ENCODE data around the gene ROR1. TPM values are rescaled to one million over a fixed set of nuclear protein-coding genes. Genes with fewer than 3 reads are reported as not detected.

ROR1 gene
- total RNA-seq, 1 experiment from 2014 or later = 56.3 TPM

DNA sequence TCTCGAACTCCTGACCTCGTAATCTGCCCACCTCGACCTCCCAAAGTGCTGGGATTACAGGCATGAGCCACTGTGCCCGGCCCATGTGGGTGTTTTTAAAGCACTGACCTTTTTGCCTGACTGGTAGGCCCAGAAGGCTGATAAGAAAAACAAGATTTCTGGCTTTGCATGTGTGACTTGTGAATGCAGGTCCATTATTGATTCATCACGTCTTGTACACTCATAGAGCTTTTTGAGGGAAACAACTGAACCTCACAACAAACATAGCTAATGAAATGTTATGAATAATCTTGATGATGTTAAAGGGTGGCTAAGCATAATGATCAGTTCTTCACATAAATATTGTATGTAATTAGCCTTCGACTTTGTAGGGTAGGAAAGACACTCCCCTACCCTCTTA, 288.7 kb downstream of the ROR1 start:
- ChIA-PET CTCF (no interaction called here), POLR2A (no interaction called here)
- ATAC-seq = no peak
- H3K27ac Mint-ChIP-seq = no peak overlapping the region
- H3K4me3 Mint-ChIP-seq = no peak overlapping the region
- no peak for TF ChIP-seq GRHL2 (CRISPR knock-in tag; IDR thresholded peaks at IDR 0.05; ENCODE audit: insufficient replicate concordance, severe bottlenecking)
- TF ChIP-seq, protein P1, sequence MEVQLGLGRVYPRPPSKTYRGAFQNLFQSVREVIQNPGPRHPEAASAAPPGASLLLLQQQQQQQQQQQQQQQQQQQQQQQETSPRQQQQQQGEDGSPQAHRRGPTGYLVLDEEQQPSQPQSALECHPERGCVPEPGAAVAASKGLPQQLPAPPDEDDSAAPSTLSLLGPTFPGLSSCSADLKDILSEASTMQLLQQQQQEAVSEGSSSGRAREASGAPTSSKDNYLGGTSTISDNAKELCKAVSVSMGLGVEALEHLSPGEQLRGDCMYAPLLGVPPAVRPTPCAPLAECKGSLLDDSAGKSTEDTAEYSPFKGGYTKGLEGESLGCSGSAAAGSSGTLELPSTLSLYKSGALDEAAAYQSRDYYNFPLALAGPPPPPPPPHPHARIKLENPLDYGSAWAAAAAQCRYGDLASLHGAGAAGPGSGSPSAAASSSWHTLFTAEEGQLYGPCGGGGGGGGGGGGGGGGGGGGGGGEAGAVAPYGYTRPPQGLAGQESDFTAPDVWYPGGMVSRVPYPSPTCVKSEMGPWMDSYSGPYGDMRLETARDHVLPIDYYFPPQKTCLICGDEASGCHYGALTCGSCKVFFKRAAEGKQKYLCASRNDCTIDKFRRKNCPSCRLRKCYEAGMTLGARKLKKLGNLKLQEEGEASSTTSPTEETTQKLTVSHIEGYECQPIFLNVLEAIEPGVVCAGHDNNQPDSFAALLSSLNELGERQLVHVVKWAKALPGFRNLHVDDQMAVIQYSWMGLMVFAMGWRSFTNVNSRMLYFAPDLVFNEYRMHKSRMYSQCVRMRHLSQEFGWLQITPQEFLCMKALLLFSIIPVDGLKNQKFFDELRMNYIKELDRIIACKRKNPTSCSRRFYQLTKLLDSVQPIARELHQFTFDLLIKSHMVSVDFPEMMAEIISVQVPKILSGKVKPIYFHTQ (CRISPR knock-in tag; IDR thresholded peaks at IDR 0.05) = no peak
- TF ChIP-seq ATF3 (CRISPR knock-in tag; conservative IDR thresholded peaks at IDR 0.05) = no peak
- TF ChIP-seq ESRRA (CRISPR knock-in tag; IDR thresholded peaks at IDR 0.05; ENCODE audit: borderline replicate concordance) = no peak
- no peak for TF ChIP-seq NFYB (CRISPR knock-in tag; conservative IDR thresholded peaks at IDR 0.05; ENCODE audit: low read depth)
- H3K36me3 Mint-ChIP-seq = peaks cover 7% of the 10 kb centered on the region; the same call in 1 of the 2 replicates
- no peaks in the 10 kb centered on the region for H3K9me3 Mint-ChIP-seq
- peaks cover 25% of the 10 kb centered on the region for H3K4me1 Mint-ChIP-seq
- H3K27me3 Mint-ChIP-seq (ENCODE audit: low read depth) = peaks cover 43% of the 10 kb centered on the region
- no peak for DNase-seq (ENCODE audit: low spot score)

DNA sequence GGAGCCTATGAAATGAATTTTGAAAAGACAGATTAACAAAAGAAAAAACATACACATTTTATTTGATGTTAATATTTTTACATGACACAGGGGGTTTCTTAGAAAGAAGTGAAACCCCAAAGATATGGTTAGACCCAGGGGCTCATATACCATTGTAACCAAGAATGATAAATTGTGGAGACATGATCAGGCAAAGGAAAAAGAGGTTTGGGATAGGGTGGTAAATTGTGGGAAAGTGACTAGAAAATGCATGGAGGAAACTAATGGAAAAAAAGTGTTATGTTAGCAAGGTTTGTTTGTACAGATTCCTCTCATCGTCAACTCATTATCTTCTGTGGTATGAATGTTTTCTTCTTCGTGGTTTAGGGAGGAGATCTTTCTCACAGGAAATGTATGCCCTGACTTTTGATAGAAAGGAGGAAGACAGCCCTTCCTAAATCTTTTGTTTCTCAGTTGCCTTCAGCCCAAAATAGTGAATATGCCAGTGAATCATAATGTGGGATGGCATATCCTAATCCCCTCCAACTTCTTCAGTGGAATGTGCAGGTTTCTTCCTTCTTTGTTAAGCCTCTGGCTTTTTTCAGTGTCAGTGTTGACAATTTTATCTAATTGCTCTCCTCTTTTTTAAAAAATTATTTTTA, 289.2 kb downstream of the ROR1 start:
- Mint-ChIP-seq H3K27me3 (ENCODE audit: low read depth) (peaks cover 41% of the 10 kb centered on the region), H3K4me3 (no peak overlapping the region), H3K9me3 (no peaks in the 10 kb centered on the region), H3K36me3 (peaks cover 7% of the 10 kb centered on the region; the same call in 1 of the 2 replicates), H3K27ac (no peak overlapping the region), H3K4me1 (peaks cover 25% of the 10 kb centered on the region)
- ChIA-PET POLR2A (no interaction called here), CTCF (no interaction called here)
- ATAC-seq (no peak), DNase-seq (ENCODE audit: low spot score) (no peak)
- TF ChIP-seq SMAD3 (CRISPR knock-in tag; IDR thresholded peaks at IDR 0.05; ENCODE audit: borderline replicate concordance) (no peak), NR2C2 (CRISPR knock-in tag; IDR thresholded peaks at IDR 0.05) (no peak), ZNF416 (CRISPR knock-in tag; IDR thresholded peaks at IDR 0.05) (no peak), ZBTB43 (CRISPR knock-in tag; IDR thresholded peaks at IDR 0.05) (no peak), KAT7 (CRISPR knock-in tag; IDR thresholded peaks at IDR 0.05; ENCODE audit: borderline replicate concordance) (no peak), RELA (CRISPR knock-in tag; IDR thresholded peaks at IDR 0.05; ENCODE audit: borderline replicate concordance) (no peak), FOXP1 (CRISPR knock-in tag; IDR thresholded peaks at IDR 0.05; ENCODE audit: borderline replicate concordance) (no peak), IRF2 (CRISPR knock-in tag; IDR thresholded peaks at IDR 0.05; ENCODE audit: borderline replicate concordance, low read depth) (no peak)
- TF ChIP-seq, protein P2, sequence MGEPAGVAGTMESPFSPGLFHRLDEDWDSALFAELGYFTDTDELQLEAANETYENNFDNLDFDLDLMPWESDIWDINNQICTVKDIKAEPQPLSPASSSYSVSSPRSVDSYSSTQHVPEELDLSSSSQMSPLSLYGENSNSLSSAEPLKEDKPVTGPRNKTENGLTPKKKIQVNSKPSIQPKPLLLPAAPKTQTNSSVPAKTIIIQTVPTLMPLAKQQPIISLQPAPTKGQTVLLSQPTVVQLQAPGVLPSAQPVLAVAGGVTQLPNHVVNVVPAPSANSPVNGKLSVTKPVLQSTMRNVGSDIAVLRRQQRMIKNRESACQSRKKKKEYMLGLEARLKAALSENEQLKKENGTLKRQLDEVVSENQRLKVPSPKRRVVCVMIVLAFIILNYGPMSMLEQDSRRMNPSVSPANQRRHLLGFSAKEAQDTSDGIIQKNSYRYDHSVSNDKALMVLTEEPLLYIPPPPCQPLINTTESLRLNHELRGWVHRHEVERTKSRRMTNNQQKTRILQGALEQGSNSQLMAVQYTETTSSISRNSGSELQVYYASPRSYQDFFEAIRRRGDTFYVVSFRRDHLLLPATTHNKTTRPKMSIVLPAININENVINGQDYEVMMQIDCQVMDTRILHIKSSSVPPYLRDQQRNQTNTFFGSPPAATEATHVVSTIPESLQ (CRISPR knock-in tag; IDR thresholded peaks at IDR 0.05) = no peak
- TF ChIP-seq, protein P3, sequence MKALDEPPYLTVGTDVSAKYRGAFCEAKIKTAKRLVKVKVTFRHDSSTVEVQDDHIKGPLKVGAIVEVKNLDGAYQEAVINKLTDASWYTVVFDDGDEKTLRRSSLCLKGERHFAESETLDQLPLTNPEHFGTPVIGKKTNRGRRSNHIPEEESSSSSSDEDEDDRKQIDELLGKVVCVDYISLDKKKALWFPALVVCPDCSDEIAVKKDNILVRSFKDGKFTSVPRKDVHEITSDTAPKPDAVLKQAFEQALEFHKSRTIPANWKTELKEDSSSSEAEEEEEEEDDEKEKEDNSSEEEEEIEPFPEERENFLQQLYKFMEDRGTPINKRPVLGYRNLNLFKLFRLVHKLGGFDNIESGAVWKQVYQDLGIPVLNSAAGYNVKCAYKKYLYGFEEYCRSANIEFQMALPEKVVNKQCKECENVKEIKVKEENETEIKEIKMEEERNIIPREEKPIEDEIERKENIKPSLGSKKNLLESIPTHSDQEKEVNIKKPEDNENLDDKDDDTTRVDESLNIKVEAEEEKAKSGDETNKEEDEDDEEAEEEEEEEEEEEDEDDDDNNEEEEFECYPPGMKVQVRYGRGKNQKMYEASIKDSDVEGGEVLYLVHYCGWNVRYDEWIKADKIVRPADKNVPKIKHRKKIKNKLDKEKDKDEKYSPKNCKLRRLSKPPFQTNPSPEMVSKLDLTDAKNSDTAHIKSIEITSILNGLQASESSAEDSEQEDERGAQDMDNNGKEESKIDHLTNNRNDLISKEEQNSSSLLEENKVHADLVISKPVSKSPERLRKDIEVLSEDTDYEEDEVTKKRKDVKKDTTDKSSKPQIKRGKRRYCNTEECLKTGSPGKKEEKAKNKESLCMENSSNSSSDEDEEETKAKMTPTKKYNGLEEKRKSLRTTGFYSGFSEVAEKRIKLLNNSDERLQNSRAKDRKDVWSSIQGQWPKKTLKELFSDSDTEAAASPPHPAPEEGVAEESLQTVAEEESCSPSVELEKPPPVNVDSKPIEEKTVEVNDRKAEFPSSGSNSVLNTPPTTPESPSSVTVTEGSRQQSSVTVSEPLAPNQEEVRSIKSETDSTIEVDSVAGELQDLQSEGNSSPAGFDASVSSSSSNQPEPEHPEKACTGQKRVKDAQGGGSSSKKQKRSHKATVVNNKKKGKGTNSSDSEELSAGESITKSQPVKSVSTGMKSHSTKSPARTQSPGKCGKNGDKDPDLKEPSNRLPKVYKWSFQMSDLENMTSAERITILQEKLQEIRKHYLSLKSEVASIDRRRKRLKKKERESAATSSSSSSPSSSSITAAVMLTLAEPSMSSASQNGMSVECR (CRISPR knock-in tag; IDR thresholded peaks at IDR 0.05; ENCODE audit: borderline replicate concordance) = no peak
- TF ChIP-seq, protein P4, sequence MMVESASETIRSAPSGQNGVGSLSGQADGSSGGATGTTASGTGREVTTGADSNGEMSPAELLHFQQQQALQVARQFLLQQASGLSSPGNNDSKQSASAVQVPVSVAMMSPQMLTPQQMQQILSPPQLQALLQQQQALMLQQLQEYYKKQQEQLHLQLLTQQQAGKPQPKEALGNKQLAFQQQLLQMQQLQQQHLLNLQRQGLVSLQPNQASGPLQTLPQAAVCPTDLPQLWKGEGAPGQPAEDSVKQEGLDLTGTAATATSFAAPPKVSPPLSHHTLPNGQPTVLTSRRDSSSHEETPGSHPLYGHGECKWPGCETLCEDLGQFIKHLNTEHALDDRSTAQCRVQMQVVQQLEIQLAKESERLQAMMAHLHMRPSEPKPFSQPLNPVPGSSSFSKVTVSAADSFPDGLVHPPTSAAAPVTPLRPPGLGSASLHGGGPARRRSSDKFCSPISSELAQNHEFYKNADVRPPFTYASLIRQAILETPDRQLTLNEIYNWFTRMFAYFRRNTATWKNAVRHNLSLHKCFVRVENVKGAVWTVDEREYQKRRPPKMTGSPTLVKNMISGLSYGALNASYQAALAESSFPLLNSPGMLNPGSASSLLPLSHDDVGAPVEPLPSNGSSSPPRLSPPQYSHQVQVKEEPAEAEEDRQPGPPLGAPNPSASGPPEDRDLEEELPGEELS (CRISPR knock-in tag; IDR thresholded peaks at IDR 0.05) = no peak
- TF ChIP-seq, protein P5, sequence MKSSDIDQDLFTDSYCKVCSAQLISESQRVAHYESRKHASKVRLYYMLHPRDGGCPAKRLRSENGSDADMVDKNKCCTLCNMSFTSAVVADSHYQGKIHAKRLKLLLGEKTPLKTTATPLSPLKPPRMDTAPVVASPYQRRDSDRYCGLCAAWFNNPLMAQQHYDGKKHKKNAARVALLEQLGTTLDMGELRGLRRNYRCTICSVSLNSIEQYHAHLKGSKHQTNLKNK (CRISPR knock-in tag; IDR thresholded peaks at IDR 0.05) = no peak
